Measurements from ENCODE around the gene LRRC34.

Gene LRRC34

DNA sequence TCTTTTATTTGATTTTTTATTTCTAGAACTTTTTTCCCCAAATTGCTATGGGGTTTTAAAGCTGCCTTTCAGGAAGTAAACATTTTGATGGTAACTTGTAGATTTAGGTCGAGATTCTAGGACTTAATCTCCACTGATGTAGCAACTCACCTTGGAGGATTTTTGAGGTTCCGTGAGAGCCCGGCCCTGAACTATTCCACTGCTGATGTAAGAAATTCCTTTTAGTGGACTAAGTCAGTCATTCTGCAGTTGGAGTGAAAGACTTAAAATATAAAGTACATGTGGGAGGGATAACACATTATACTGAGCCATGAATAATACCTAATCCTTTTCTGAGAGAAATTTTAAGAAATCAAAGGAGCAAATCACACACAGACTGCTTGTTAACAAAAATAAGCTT is 12.6 kb upstream of the LRRC34 start:
- Mint-ChIP-seq H3K4me1 (no peaks in the 10 kb centered on the region), H3K9me3 (no peaks in the 10 kb centered on the region), H3K4me3 (no peak overlapping the region), H3K36me3 (no peaks in the 10 kb centered on the region), H3K27ac (no peak overlapping the region)
- no peak for ATAC-seq
- no peak for DNase-seq (ENCODE audit: low spot score in 2 of 2)

GRCh38 chr3:169822983-169823382 is 10.3 kb upstream of the LRRC34 start:
- DNase-seq (ENCODE audit: low spot score in 2 of 2), result no peak
- no peaks in the 10 kb centered on the region for H3K36me3 Mint-ChIP-seq
- no peaks in the 10 kb centered on the region for H3K4me1 Mint-ChIP-seq
- no peaks in the 10 kb centered on the region for H3K9me3 Mint-ChIP-seq
- H3K27ac Mint-ChIP-seq, result no peak overlapping the region
- no peak for ATAC-seq
- H3K4me3 Mint-ChIP-seq, result no peak overlapping the region

- ATAC-seq, result no peak
- H3K36me3 Mint-ChIP-seq, result no peaks in the 10 kb centered on the region
- DNase-seq (ENCODE audit: low spot score in 2 of 2), result no peak
- no peak overlapping the region for H3K27ac Mint-ChIP-seq
- H3K4me1 Mint-ChIP-seq, result no peaks in the 10 kb centered on the region
- H3K4me3 Mint-ChIP-seq, result no peak overlapping the region
- no peaks in the 10 kb centered on the region for H3K9me3 Mint-ChIP-seq
Measured at GRCh38 chr3:169822540-169822939, 9.8 kb upstream of the LRRC34 start.

DNA sequence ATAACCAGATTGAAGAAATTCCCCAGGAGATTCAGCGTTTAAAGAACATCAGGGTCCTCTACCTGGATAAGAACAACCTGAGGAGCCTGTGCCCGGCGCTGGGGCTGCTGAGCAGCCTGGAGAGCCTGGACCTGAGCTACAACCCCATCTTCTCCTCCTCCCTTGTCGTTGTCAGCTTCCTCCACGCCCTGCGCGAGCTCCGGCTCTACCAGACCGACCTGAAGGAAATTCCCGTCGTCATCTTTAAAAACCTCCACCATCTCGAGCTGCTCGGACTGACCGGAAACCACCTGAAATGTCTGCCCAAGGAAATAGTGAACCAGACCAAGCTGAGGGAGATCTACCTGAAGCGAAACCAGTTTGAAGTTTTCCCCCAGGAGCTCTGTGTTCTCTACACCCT is 9.4 kb upstream of the LRRC34 start:
- H3K4me1 Mint-ChIP-seq, result no peaks in the 10 kb centered on the region

GRCh38 chr3:169818316-169818715 is 5.6 kb upstream of the LRRC34 start:
- Mint-ChIP-seq H3K4me3 (no peak overlapping the region), H3K9me3 (peaks cover 8% of the 10 kb centered on the region), H3K4me1 (peaks cover 14% of the 10 kb centered on the region), H3K36me3 (peaks cover 5% of the 10 kb centered on the region), H3K27ac (no peak overlapping the region)
- no peak for ATAC-seq
- no peak for DNase-seq (ENCODE audit: low spot score in 2 of 2)

More for the DNA sequence above, 9.4 kb upstream of the LRRC34 start:
- Mint-ChIP-seq H3K27ac (no peak overlapping the region), H3K36me3 (no peaks in the 10 kb centered on the region), H3K4me3 (no peak overlapping the region), H3K9me3 (no peaks in the 10 kb centered on the region)
- DNase-seq (ENCODE audit: low spot score in 2 of 2), result no peak
- ATAC-seq, result no peak

DNA sequence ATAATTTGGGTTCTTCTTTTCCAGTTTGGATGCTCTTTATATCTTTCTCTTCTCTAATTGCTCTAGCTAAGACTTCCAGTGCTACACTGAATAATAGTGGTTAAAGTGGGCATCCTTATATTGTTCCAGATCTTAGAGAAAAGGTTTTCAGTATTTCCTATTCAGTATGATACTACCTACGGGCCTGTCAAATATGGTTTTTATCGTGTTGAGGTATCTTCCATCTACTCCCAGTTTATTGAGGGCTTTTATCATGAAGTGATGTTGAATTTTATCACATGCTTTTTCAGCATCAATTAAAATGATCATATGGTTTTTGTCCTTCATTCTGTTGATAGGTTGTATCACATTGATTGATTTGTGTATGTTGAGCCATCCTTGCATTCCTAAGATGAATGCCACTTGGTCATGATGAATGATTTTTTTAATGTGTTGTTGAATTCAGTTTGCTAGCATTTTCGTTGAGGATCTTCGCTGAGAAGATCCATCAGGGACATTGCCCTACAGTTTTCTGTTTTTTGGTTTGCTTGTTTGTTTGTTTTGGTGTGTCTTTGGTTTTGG is 3.0 kb upstream of the LRRC34 start:
- Mint-ChIP-seq H3K4me3 (no peak overlapping the region), H3K36me3 (peaks cover 5% of the 10 kb centered on the region), H3K9me3 (peaks cover 8% of the 10 kb centered on the region), H3K4me1 (peaks cover 24% of the 10 kb centered on the region), H3K27ac (no peak overlapping the region)
- DNase-seq (ENCODE audit: low spot score in 2 of 2), result no peak
- no peak for ATAC-seq

GRCh38 chr3:169813757-169814517 is 1.2 kb upstream of the LRRC34 start:
- DNase-seq (ENCODE audit: low spot score in 2 of 2) (peak; percentile 42 to 82), ATAC-seq (peak; percentile 90)
- Mint-ChIP-seq H3K4me1 (peaks cover 24% of the 10 kb centered on the region), H3K36me3 (peaks cover 5% of the 10 kb centered on the region), H3K27ac (peak overlapping the region; percentile 67), H3K4me3 (peak overlapping the region; percentile 77), H3K9me3 (peaks cover 8% of the 10 kb centered on the region)

GRCh38 chr3:169813278-169813677 is 574 bp upstream of the LRRC34 start:
- H3K36me3 Mint-ChIP-seq, result peaks cover 5% of the 10 kb centered on the region
- H3K27ac Mint-ChIP-seq, result peak overlapping the region; percentile 80
- ATAC-seq (no peak), DNase-seq (ENCODE audit: low spot score in 2 of 2) (no peak)
- H3K4me1 Mint-ChIP-seq, result peaks cover 24% of the 10 kb centered on the region
- peaks cover 8% of the 10 kb centered on the region for H3K9me3 Mint-ChIP-seq
- peak overlapping the region; percentile 77 for H3K4me3 Mint-ChIP-seq

- DNase-seq (ENCODE audit: low spot score in 2 of 2) (no peak), ATAC-seq (peak; percentile 6)
- Mint-ChIP-seq H3K4me3 (peak overlapping the region; percentile 77), H3K27ac (no peak overlapping the region), H3K9me3 (peaks cover 8% of the 10 kb centered on the region), H3K36me3 (peaks cover 5% of the 10 kb centered on the region), H3K4me1 (peaks cover 24% of the 10 kb centered on the region)
Measured at GRCh38 chr3:169811631-169812331, 923 bp downstream of the LRRC34 start.

GRCh38 chr3:169809230-169809795 is 3.4 kb downstream of the LRRC34 start:
- peaks cover 5% of the 10 kb centered on the region for H3K36me3 Mint-ChIP-seq
- no peak overlapping the region for H3K27ac Mint-ChIP-seq
- H3K4me1 Mint-ChIP-seq, result peaks cover 20% of the 10 kb centered on the region
- no peak overlapping the region for H3K4me3 Mint-ChIP-seq
- ATAC-seq (no peak), DNase-seq (ENCODE audit: low spot score in 2 of 2) (no peak)
- H3K9me3 Mint-ChIP-seq, result no peaks in the 10 kb centered on the region

GRCh38 chr3:169804681-169805080 is 8.0 kb downstream of the LRRC34 start:
- H3K36me3 Mint-ChIP-seq, result no peaks in the 10 kb centered on the region
- H3K4me1 Mint-ChIP-seq, result no peaks in the 10 kb centered on the region

DNA sequence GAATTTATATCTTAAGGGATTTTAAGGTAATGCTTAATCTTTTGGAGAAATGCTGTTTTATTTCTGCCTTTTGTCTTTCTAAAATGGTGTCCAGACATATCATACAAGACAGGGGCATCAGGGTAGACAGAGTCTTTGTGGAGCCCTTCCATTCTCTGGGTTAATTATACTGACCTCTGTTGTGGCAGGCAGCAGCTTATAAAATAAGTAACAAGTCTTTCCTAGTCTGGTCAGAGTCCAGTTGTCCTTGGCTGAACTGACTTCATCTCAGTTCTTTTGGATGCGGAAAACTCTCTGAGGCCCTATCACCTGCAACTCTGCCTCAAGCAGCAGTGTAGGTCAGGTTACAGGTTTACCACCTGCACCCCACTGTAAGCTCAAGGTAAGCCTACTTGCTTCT is 20.3 kb downstream of the LRRC34 start:
- peaks cover 6% of the 10 kb centered on the region for H3K4me1 Mint-ChIP-seq
- H3K27ac Mint-ChIP-seq, result no peak overlapping the region

More at GRCh38 chr3:169804681-169805080, 8.0 kb downstream of the LRRC34 start:
- Mint-ChIP-seq H3K9me3 (no peaks in the 10 kb centered on the region), H3K4me3 (no peak overlapping the region), H3K27ac (no peak overlapping the region)
- ATAC-seq, result no peak
- no peak for DNase-seq (ENCODE audit: low spot score in 2 of 2)

GRCh38 chr3:169790687-169791429 is 21.8 kb downstream of the LRRC34 start:
- Mint-ChIP-seq H3K27ac (no peak overlapping the region), H3K9me3 (no peaks in the 10 kb centered on the region), H3K4me1 (peaks cover 6% of the 10 kb centered on the region), H3K36me3 (peaks cover 54% of the 10 kb centered on the region), H3K4me3 (no peak overlapping the region)
- DNase-seq (ENCODE audit: low spot score in 2 of 2) (no peak), ATAC-seq (no peak)

More for the DNA sequence above, 20.3 kb downstream of the LRRC34 start:
- Mint-ChIP-seq H3K36me3 (peaks cover 39% of the 10 kb centered on the region), H3K9me3 (no peaks in the 10 kb centered on the region), H3K4me3 (no peak overlapping the region)
- DNase-seq (ENCODE audit: low spot score in 2 of 2), result no peak
- no peak for ATAC-seq

DNA sequence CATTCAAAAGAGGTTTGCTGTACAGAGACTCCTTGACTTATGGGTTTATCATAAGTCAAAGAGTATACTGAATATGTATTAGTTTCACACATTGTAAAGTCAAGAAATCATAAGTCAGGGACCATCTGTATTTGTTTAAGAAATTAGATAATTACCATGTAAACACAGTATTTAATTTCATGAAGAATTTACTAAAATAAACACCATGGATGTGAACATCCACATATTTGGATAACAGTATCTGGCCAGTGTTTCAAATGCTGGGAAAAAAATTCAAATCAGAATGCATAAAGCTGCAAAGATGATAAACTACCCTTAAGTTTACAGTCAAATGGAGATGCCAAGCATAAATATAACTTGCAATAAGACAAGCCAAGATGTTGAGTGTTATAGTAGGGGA is 22.5 kb downstream of the LRRC34 start:
- Mint-ChIP-seq H3K36me3 (peaks cover 60% of the 10 kb centered on the region), H3K27ac (no peak overlapping the region)

DNA sequence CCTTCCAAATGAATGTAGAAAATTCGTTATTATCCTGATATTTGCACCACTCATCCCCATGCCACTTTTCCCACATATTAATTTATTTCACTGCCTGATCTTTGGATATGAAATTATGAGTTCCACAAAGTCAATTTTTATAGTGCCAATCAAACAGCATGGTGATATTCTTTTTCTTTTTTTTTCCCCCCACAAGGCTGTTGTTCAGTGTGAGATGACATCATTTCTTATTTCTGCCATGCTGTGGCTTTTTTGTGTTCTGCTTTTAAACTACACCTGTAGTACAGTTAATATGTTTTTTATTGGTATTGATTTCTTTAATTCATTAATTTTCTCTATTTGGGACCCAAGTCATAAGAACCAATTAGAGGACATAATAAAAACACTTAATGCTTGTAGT is 24.9 kb downstream of the LRRC34 start:
- Mint-ChIP-seq H3K4me1 (peaks cover 6% of the 10 kb centered on the region), H3K9me3 (no peaks in the 10 kb centered on the region), H3K4me3 (no peak overlapping the region), H3K27ac (no peak overlapping the region), H3K36me3 (peaks cover 85% of the 10 kb centered on the region)
- no peak for DNase-seq (ENCODE audit: low spot score in 2 of 2)
- no peak for ATAC-seq

More for the DNA sequence above, 22.5 kb downstream of the LRRC34 start:
- ATAC-seq, result no peak
- DNase-seq (ENCODE audit: low spot score in 2 of 2), result no peak
- Mint-ChIP-seq H3K9me3 (no peaks in the 10 kb centered on the region), H3K4me3 (no peak overlapping the region), H3K4me1 (peaks cover 6% of the 10 kb centered on the region)

Data from stimulated activated effector memory CD8-positive, alpha-beta T cell treated with anti-CD3 and anti-CD28 coated beads, Interleukin-12 subunit alpha, Interleukin-12 subunit beta, amount 100 ng/mL, for 72 hours (primary cell).